WERI-Rb-1 (cell line): ENCODE measurements around the gene DES.

Source experiments
- DNase-seq: peaks from one replicate; pipeline ENCODE4 v3.0.0-alpha.2; 2020
- H3K27ac ChIP-seq: fragments of 250-450 bp; sonication (Bioruptor Pico); 2 replicates; pipeline ENCODE4 v1.5.1; 2020; ENCODE audit warnings: mild to moderate bottlenecking, moderate library complexity
- H3K27me3 ChIP-seq: fragments of 250-450 bp; sonication (Bioruptor Pico); 2 replicates; pipeline ENCODE4 v1.5.1; 2021; ENCODE audit warnings: mild to moderate bottlenecking, low read depth, moderate library complexity; ENCODE audit not compliant: insufficient read depth, severe bottlenecking
- H3K36me3 ChIP-seq: fragments of 250-450 bp; sonication (Bioruptor Pico); 2 replicates; pipeline ENCODE4 v1.5.1; 2020; ENCODE audit warnings: mild to moderate bottlenecking, moderate library complexity
- H3K4me3 ChIP-seq: 2 replicates; pipeline ENCODE4 v1.5.1; 2011; ENCODE audit warnings: low read depth, mild to moderate bottlenecking, control low read depth, low read length
- H3K9me3 ChIP-seq: fragments of 250-450 bp; sonication (Bioruptor Pico); 2 replicates; pipeline ENCODE4 v1.5.1; 2021; ENCODE audit warnings: mild to moderate bottlenecking, moderate library complexity; ENCODE audit not compliant: severe bottlenecking
- TF ChIP-seq, protein P1 (sequence below): IDR thresholded peaks from 2 replicates; pipeline ENCODE4 v1.5.1; 2011; ENCODE audit warnings: low read depth, mild to moderate bottlenecking, control low read depth, inconsistent platforms, low read length

Gene DES

DNA sequence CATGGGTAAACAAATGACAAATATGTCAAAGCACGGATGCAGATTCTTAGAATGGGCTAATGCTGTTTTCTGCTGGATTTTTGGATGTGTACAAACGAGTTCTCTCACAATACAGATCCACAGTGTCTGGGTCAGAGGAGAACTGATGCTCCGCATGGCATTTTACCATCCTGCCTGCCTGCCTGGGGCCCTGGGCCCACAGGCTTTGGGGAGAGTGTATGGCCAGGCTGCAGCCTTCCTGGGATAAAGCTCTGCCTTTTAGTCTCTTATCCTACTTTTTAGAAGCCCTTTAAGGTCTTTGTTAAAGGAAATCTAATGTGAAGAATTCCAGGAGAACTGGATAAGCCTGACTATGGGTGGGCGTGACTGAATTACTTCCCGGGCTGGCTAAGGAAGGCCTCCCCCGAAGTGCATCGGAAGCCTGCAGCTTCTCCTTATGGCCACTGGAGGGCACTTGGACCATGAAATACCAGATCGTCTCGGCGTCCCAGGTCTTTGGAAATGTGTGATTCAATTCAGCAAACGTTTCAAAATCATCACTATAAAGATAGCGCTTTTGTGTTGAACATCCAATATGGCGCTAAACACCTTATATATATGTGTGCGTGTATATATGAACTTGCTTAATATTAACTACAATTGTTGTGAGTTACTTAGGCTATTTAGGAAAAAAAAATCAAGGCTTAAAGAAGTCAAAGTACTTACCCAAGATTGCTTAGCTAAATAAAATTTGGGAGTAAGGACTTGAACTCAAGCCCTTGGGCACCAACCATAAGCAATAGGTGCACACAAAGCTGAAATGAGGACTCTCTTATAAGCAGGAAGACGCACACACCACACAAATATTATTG, 15.3 kb upstream of the DES start:
- peak; percentile 83 for DNase-seq

DNA sequence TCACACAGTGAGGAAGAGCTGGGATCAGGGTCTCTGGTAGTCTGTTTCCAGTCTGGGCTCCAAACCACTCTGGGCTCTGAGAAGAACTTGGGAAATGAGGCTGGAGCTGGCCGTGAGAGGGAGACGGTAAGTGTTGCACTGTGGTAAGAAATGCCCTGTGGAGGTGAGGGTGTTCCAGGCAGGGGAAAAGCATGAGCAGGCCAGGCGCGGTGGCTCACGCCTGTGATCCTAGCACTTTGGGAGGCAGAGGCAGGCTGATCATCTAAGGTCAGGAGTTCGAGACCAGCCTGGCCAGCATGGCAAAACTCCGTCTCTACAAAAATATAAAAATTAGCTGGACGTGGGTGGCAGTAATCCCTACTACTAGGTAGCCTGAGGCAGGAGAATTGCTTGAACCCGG, 14.3 kb upstream of the DES start:
- H3K4me3 ChIP-seq, result no peak overlapping the region
- no peaks in the 10 kb centered on the region for H3K9me3 ChIP-seq
- TF ChIP-seq, protein P1, sequence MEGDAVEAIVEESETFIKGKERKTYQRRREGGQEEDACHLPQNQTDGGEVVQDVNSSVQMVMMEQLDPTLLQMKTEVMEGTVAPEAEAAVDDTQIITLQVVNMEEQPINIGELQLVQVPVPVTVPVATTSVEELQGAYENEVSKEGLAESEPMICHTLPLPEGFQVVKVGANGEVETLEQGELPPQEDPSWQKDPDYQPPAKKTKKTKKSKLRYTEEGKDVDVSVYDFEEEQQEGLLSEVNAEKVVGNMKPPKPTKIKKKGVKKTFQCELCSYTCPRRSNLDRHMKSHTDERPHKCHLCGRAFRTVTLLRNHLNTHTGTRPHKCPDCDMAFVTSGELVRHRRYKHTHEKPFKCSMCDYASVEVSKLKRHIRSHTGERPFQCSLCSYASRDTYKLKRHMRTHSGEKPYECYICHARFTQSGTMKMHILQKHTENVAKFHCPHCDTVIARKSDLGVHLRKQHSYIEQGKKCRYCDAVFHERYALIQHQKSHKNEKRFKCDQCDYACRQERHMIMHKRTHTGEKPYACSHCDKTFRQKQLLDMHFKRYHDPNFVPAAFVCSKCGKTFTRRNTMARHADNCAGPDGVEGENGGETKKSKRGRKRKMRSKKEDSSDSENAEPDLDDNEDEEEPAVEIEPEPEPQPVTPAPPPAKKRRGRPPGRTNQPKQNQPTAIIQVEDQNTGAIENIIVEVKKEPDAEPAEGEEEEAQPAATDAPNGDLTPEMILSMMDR, result no peak
- no peaks in the 10 kb centered on the region for H3K27me3 ChIP-seq
- H3K27ac ChIP-seq, result peak overlapping the region; percentile 79
- no peak for DNase-seq
- H3K36me3 ChIP-seq, result no peaks in the 10 kb centered on the region

More for the DNA sequence above, 15.3 kb upstream of the DES start:
- Histone ChIP-seq H3K4me3 (no peak overlapping the region), H3K27ac (peak overlapping the region; percentile 50), H3K9me3 (no peaks in the 10 kb centered on the region), H3K27me3 (no peaks in the 10 kb centered on the region), H3K36me3 (no peaks in the 10 kb centered on the region)
- TF ChIP-seq, protein P1, result peak; percentile 86

DNA sequence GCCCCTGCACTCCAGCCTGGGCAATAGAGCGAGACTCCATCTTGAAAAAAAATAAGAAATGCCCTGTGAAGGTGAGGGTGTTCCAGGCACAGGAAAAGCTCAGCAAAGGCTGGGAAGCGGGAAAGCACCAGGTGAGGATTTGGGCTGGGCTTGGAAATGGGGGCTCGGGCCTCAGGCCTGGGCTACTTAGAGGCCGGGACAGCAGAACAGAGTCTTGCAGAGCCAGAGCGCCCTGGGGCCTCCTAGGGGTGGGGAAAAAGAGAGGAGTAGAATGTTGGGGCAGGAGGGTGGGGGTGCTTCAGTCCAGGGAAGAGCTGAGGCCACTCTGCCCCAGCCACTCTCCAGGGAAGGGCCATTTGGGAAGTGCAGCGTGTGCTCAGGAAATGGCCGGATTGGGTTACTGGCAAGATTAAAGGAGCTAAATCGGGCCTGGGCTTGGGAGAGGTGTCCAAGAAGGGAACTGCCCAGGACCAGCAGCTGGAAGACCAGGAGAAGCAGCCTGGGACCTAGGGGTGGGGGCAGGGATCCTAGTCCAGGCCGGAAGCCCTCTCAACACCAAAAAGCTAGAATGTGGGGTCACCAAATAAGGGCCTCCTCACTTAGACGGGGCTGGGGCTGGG, 13.8 kb upstream of the DES start:
- no peaks in the 10 kb centered on the region for H3K27me3 ChIP-seq
- peak overlapping the region; percentile 79 for H3K27ac ChIP-seq
- no peaks in the 10 kb centered on the region for H3K36me3 ChIP-seq
- H3K4me3 ChIP-seq, result no peak overlapping the region
- peak; percentile 44 for DNase-seq
- no peaks in the 10 kb centered on the region for H3K9me3 ChIP-seq
- TF ChIP-seq, protein P1, result no peak

DNA sequence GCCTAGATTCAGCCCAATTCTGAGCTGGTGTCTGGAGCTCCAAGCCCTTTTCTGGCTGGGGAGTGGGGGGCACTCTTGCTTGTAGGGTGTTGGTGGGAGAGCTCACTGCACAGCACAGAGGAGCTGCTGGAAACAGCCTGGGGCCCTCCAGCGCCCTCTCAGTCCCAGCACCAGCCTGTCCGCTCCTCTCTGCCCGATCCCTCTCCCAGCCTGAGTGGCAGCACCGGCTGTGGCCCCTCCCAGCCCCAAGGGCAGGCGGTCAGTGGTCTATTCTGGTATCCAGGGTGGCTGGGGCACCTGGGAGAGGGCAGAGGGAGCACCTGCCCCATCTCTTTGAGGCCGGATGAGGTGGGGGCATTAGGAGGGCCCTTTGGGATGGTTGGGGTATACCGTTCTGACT, 13.2 kb upstream of the DES start:
- Histone ChIP-seq H3K27ac (peak overlapping the region; percentile 79), H3K4me3 (no peak overlapping the region), H3K36me3 (no peaks in the 10 kb centered on the region), H3K27me3 (no peaks in the 10 kb centered on the region), H3K9me3 (no peaks in the 10 kb centered on the region)
- TF ChIP-seq, protein P1, result peak; percentile 34; the same call in 1 of the 2 replicates
- DNase-seq, result peak; percentile 67

DNA sequence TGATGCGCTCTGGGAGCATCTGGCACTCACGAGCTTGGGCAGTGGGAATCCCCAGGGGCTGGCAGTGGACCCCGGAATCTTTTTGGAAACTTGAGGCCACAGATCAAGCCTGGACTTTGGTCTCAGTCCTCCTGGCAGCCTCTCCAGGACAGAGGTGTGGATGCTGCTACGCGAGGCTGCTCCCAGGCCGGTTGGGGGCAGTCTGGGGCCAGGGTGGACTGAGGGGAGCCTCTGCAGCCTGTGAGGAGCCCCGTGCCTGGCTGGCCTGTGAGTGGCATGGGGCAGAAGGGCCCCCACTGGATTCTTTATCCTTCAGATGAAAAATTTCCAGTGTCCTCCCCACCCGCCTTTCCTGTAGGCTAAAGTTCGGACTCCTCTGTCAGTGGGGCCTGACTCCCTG, 12.7 kb upstream of the DES start:
- Histone ChIP-seq H3K4me3 (no peak overlapping the region), H3K27me3 (no peaks in the 10 kb centered on the region), H3K9me3 (no peaks in the 10 kb centered on the region), H3K27ac (peak overlapping the region; percentile 79), H3K36me3 (no peaks in the 10 kb centered on the region)
- peak; percentile 55 for DNase-seq
- TF ChIP-seq, protein P1, result peak; percentile 47
